MCF 10A (cell line): Measurements from ENCODE around the gene GIMD1. TPM values are rescaled to one million over a fixed set of nuclear protein-coding genes. Genes with fewer than 3 reads are reported as not detected.

Source experiments
- BruUV-seq: library from RNA; stranded (reverse); fragments of 400-500 nt; replicated peaks from 2 replicates; lab custom pipeline; 2021; lab: Mats Ljungman, UMichigan
- CTCF ChIA-PET: fragments of 300-600 bp; sonication (Branson Sonifier 250); formaldehyde crosslinking; extraction: SDS; loops from one replicate; lab custom pipeline; 2021; ENCODE audit warnings: antibody characterized with exemption, inconsistent platforms; lab: Yijun Ruan, JAX
- POLR2A ChIA-PET: fragments of 300-600, 350-650 bp; sonication (Branson Sonifier 250); formaldehyde crosslinking; extraction: SDS; loops from one replicate; lab custom pipeline; 2020; ENCODE audit warnings: antibody characterized with exemption, inconsistent platforms; lab: Yijun Ruan, JAX
- DNase-seq: peaks from one replicate; pipeline ENCODE4 v3.0.0-alpha.2; 2018; ENCODE audit not compliant: unreplicated experiment
- H3K27ac Mint-ChIP-seq: one replicate; pipeline ENCODE4 v1.8.0; 2022; ENCODE audit warnings: mild to moderate bottlenecking, low read depth, mixed read lengths; ENCODE audit not compliant: unreplicated experiment
- H3K27me3 Mint-ChIP-seq: one replicate; pipeline ENCODE4 v1.8.0; 2022; ENCODE audit warnings: mixed read lengths; ENCODE audit not compliant: insufficient read depth, unreplicated experiment
- H3K36me3 Mint-ChIP-seq: one replicate; pipeline ENCODE4 v1.8.0; 2022; ENCODE audit warnings: mild to moderate bottlenecking, moderate library complexity, mixed read lengths; ENCODE audit not compliant: insufficient read depth, unreplicated experiment
- H3K4me1 Mint-ChIP-seq: one replicate; pipeline ENCODE4 v1.8.0; 2022; ENCODE audit warnings: mixed read lengths; ENCODE audit not compliant: insufficient read depth, unreplicated experiment
- H3K4me3 Mint-ChIP-seq: one replicate; pipeline ENCODE4 v1.8.0; 2022; ENCODE audit warnings: mild to moderate bottlenecking, moderate library complexity, mixed read lengths; ENCODE audit not compliant: unreplicated experiment
- H3K9me3 Mint-ChIP-seq: one replicate; pipeline ENCODE4 v1.8.0; 2022; ENCODE audit warnings: mixed read lengths; ENCODE audit not compliant: unreplicated experiment
- intact Hi-C: fragments of 100-400 bp; cut with micrococcal nuclease; formaldehyde crosslinking; loops from 2 replicates; pipeline ENCODE4 v1.14.1; 2022
- total RNA-seq: library from RNA; stranded (reverse); gene quantifications from 2 replicates; pipeline ENCODE4 v1.2.3, GENCODE V29; 2022
- TF ChIP-seq, protein P1 (sequence below): fragments of 200-600 bp; IDR thresholded peaks from one replicate; pipeline ENCODE4 v1.8.0; 2022; ENCODE audit warnings: antibody characterized with exemption, mild to moderate bottlenecking; ENCODE audit not compliant: unreplicated experiment

Gene GIMD1
- total RNA-seq, 1 experiment from 2014 or later = not detected

DNA sequence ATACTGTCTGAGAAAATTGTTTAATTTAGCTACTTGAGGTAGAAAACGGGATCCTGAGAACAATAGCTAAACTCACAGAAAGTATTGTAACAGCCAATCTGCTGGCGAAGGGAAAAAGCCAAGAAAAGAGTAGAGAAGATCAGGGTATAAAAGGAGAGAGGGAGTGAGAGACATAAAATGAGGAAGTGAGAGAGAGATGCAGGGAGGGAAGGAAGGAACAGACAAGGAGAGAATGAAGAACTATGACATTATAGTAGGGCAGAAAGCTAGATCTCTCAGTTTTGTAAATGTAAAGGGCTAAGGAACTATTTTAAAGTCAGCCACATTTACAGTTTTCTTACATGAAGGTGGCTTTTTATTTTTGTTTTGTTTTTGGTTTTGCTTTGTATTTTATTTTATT, 1.6 kb upstream of the GIMD1 start:
- no peak for DNase-seq
- H3K36me3 Mint-ChIP-seq = no peaks in the 10 kb centered on the region
- H3K27ac Mint-ChIP-seq = no peak overlapping the region
- H3K27me3 Mint-ChIP-seq = no peaks in the 10 kb centered on the region
- intact Hi-C loops = no loop called here
- no peak overlapping the region for H3K4me3 Mint-ChIP-seq
- peaks cover 11% of the 10 kb centered on the region for H3K4me1 Mint-ChIP-seq
- POLR2A ChIA-PET = interaction anchor here (1.0 kb wide), 1 partner anchor 438 kb away, joined by 3 read pairs; no protein-coding TSS in a partner anchor
- CTCF ChIA-PET = interaction anchor here (0.6 to 8.0 kb wide), 34 partner anchors 9 to 1508 kb away, joined by 3 to 95 read pairs (median 3); no protein-coding TSS in a partner anchor
- H3K9me3 Mint-ChIP-seq = no peaks in the 10 kb centered on the region
- TF ChIP-seq, protein P1, sequence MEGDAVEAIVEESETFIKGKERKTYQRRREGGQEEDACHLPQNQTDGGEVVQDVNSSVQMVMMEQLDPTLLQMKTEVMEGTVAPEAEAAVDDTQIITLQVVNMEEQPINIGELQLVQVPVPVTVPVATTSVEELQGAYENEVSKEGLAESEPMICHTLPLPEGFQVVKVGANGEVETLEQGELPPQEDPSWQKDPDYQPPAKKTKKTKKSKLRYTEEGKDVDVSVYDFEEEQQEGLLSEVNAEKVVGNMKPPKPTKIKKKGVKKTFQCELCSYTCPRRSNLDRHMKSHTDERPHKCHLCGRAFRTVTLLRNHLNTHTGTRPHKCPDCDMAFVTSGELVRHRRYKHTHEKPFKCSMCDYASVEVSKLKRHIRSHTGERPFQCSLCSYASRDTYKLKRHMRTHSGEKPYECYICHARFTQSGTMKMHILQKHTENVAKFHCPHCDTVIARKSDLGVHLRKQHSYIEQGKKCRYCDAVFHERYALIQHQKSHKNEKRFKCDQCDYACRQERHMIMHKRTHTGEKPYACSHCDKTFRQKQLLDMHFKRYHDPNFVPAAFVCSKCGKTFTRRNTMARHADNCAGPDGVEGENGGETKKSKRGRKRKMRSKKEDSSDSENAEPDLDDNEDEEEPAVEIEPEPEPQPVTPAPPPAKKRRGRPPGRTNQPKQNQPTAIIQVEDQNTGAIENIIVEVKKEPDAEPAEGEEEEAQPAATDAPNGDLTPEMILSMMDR = no peak
- no TSS peak for BruUV-seq

DNA sequence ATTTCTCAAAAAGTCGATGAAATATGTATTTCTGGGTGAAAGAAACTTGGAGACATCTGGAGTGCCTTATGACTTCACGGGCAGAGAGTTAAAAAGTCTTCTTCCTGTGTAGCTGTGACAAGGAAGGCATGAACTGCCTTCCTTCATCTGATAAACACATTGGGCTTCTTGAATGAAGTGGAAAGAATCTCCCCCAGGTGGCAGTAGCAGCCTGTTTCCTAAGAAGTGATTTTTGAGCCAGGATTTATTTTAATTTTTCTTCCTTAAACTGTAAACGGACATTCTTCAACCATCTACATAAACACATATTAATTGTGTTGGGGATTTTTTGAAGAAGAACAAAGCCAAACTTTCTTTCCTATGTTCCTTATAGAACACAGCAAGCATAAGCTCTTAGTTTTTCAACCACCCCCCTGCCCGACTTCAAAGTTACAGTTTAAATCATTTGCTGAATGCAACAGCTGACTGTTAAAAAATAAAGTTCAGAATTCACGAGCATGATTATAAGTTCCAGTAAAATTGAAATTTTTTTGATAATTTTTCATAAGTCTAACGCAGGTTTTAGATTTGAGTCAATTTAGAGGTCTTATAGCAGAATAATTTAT, 980 bp upstream of the GIMD1 start:
- Mint-ChIP-seq H3K36me3 (no peaks in the 10 kb centered on the region), H3K27me3 (no peaks in the 10 kb centered on the region), H3K4me3 (no peak overlapping the region), H3K27ac (no peak overlapping the region), H3K9me3 (no peaks in the 10 kb centered on the region), H3K4me1 (peaks cover 12% of the 10 kb centered on the region)
- intact Hi-C loops = loop anchor here (1.0 to 5.0 kb wide), 6 partner anchors 103 to 1148 kb away; no protein-coding TSS in a partner anchor
- no TSS peak for BruUV-seq
- TF ChIP-seq, protein P1 = peak; percentile 74
- ChIA-PET CTCF (interaction anchor here (0.6 to 8.0 kb wide), 31 partner anchors 8 to 1168 kb away, joined by 3 to 95 read pairs (median 4); no protein-coding TSS in a partner anchor), POLR2A (interaction anchor here (1.0 kb wide), 1 partner anchor 439 kb away, joined by 3 read pairs; no protein-coding TSS in a partner anchor)
- peak; percentile 70 for DNase-seq

DNA sequence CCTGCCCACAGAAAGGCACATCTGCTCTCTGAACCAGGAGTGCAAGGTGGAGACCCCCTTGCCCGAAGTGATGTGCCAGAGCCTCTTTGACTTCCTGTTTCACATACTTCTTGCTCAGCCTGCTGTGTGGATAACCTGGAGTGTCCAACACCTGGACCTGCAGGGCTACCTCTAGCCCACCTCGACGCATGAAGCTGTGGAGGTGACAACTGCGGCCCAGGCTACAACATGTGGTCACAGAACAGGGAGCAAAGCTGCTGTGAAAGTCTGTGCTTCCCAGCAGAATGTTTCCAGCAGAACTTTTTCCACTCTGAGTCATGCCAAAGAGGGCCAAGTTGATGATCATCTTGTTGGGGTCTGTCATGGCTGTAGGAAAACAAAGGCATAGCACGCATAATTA, 1.5 kb downstream of the GIMD1 start:
- intact Hi-C loops = loop anchor here (5.0 kb wide), 2 partner anchors 815 to 1150 kb away; no protein-coding TSS in a partner anchor
- Mint-ChIP-seq H3K4me3 (no peak overlapping the region), H3K27ac (no peak overlapping the region), H3K9me3 (no peaks in the 10 kb centered on the region), H3K4me1 (peaks cover 12% of the 10 kb centered on the region), H3K27me3 (no peaks in the 10 kb centered on the region), H3K36me3 (no peaks in the 10 kb centered on the region)
- ChIA-PET CTCF (interaction anchor here (0.9 to 8.0 kb wide), 3 partner anchors 434 to 816 kb away, joined by 3 to 95 read pairs (median 4); no protein-coding TSS in a partner anchor), POLR2A (no interaction called here)
- no TSS peak for BruUV-seq
- TF ChIP-seq, protein P1 = no peak
- DNase-seq = no peak

DNA sequence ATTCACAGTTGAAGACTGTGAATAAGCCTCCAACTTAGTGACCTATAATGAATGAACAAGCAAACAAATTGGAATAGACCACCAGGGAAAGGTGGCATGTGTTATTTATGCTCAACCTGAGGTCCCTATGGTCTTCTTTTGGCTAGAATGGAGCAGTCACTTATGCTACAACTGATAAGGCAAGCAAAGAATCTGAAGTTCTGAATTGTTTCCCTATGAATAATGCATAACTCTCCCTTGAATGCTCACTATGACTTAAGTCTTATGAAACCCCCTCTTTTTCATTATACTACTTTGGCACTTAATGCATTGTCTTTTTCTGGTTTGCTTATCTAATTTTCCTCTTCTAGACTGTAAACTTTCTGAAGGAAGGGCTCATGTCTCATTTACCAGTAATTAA, 2.6 kb downstream of the GIMD1 start:
- intact Hi-C loops = loop anchor here (5.0 kb wide), 2 partner anchors 816 to 1151 kb away; no protein-coding TSS in a partner anchor
- BruUV-seq = no TSS peak
- H3K4me1 Mint-ChIP-seq = peaks cover 12% of the 10 kb centered on the region
- H3K36me3 Mint-ChIP-seq = no peaks in the 10 kb centered on the region
- TF ChIP-seq, protein P1 = no peak
- H3K9me3 Mint-ChIP-seq = no peaks in the 10 kb centered on the region
- ChIA-PET POLR2A (interaction anchor here (0.6 to 1.1 kb wide), 2 partner anchors 440 to 551 kb away, joined by 3 to 4 read pairs; no protein-coding TSS in a partner anchor), CTCF (interaction anchor here (0.6 to 1.9 kb wide), 5 partner anchors 57 to 1108 kb away, joined by 3 to 14 read pairs (median 4); no protein-coding TSS in a partner anchor)
- H3K4me3 Mint-ChIP-seq = no peak overlapping the region
- no peak for DNase-seq
- no peak overlapping the region for H3K27ac Mint-ChIP-seq
- no peaks in the 10 kb centered on the region for H3K27me3 Mint-ChIP-seq
